BE2C (cell line): ENCODE results near the gene ITK.

Experiments used
- DNase-seq: peaks from one replicate; pipeline ENCODE4 v3.0.0-alpha.2; 2020
- H3K27me3 ChIP-seq: fragments of 250-450 bp; sonication (Bioruptor Pico); 2 replicates; pipeline ENCODE4 v1.5.1; 2020; ENCODE audit warnings: mild to moderate bottlenecking
- H3K36me3 ChIP-seq: fragments of 250-450 bp; sonication (Bioruptor Pico); 2 replicates; pipeline ENCODE4 v1.5.1; 2020; ENCODE audit warnings: mild to moderate bottlenecking
- H3K4me1 ChIP-seq: fragments of 250-450 bp; sonication (Bioruptor Pico); 2 replicates; pipeline ENCODE4 v1.5.1; 2020
- H3K4me3 ChIP-seq: 2 replicates; pipeline ENCODE4 v1.5.1; 2011; ENCODE audit warnings: low read depth, low read length
- H3K9me3 ChIP-seq: fragments of 250-450 bp; sonication (Bioruptor Pico); 2 replicates; pipeline ENCODE4 v1.5.1; 2020
- TF ChIP-seq, protein P1 (sequence below): IDR thresholded peaks from 2 replicates; pipeline ENCODE4 v1.5.1; 2012; ENCODE audit warnings: mild to moderate bottlenecking, low read depth, low read length

The ITK gene

DNA sequence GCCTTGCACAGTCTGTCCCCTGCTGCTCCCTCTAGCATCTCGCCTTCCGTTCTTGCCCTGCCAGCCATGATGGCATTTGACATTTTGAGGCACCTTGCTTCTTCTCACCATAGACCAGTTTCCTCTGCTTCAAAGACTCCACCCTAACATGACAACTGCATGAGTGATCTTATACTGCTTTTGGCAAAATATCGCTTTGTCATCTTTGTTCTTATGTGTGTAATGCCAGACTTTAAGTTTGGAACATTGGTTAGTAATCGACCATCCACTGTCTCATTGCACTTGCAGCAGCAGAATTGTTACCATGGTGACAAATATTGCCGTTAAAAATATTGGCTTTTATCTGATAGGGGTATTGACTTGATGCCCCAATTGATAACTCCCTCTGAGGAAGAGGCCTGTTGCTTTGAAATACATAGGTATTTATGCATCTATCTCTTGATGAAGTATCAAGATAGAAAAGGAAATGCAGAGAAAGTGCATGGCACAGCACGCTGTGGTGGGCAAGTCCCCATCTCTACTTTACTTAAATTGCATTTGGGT is 21.4 kb upstream of the ITK start:
- Histone ChIP-seq H3K27me3 (peaks cover 17% of the 10 kb centered on the region), H3K4me3 (no peak overlapping the region)
- TF ChIP-seq, protein P1, sequence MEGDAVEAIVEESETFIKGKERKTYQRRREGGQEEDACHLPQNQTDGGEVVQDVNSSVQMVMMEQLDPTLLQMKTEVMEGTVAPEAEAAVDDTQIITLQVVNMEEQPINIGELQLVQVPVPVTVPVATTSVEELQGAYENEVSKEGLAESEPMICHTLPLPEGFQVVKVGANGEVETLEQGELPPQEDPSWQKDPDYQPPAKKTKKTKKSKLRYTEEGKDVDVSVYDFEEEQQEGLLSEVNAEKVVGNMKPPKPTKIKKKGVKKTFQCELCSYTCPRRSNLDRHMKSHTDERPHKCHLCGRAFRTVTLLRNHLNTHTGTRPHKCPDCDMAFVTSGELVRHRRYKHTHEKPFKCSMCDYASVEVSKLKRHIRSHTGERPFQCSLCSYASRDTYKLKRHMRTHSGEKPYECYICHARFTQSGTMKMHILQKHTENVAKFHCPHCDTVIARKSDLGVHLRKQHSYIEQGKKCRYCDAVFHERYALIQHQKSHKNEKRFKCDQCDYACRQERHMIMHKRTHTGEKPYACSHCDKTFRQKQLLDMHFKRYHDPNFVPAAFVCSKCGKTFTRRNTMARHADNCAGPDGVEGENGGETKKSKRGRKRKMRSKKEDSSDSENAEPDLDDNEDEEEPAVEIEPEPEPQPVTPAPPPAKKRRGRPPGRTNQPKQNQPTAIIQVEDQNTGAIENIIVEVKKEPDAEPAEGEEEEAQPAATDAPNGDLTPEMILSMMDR, result no peak

DNA sequence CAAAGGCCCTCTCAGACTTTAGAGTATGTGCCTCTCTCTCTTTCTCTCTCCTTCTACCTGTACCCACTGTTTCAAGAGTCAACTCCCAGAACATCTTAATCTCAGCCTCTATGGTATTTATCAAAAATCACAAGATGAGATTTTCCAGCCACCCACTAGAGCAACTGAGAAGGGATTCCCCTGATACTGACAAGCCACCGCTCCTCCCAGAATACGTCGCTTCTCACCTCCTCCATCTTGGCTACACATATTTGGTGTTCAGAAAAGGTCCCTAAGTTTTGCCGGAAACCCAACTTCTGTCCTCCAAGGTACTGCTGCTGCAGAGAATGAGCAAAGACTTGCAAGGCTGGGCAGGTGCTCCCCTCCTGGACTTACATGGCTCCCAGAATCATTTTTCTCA is 20.6 kb upstream of the ITK start:
- Histone ChIP-seq H3K27me3 (peaks cover 17% of the 10 kb centered on the region), H3K4me3 (no peak overlapping the region), H3K9me3 (no peaks in the 10 kb centered on the region), H3K36me3 (no peaks in the 10 kb centered on the region), H3K4me1 (no peaks in the 10 kb centered on the region)
- TF ChIP-seq, protein P1, result no peak
- no peak for DNase-seq

More for the DNA sequence above, 21.4 kb upstream of the ITK start:
- no peaks in the 10 kb centered on the region for H3K36me3 ChIP-seq
- no peaks in the 10 kb centered on the region for H3K9me3 ChIP-seq
- H3K4me1 ChIP-seq, result no peaks in the 10 kb centered on the region
- DNase-seq, result no peak

DNA sequence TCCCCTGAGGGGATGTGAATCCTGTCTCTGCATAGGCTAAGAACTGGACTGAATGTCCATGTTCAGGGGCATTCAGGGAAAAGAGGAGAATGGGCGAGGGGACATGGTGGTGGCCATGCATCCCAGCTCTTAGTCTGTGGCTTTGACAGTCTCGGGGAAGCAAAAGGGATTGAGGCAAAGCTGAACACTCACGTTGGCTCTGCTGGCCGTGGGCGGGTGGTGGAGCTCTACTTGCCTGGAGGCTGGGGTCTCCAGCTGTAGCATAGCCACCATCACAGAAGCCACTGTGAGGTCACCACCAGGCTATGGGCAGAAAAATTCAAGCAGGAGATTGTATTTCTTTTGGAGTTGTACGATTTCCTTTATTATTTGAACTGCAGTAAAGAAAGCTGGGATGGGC is 18.6 kb upstream of the ITK start:
- Histone ChIP-seq H3K27me3 (peaks cover 17% of the 10 kb centered on the region), H3K4me1 (no peaks in the 10 kb centered on the region), H3K9me3 (no peaks in the 10 kb centered on the region), H3K36me3 (no peaks in the 10 kb centered on the region), H3K4me3 (no peak overlapping the region)
- no peak for DNase-seq
- TF ChIP-seq, protein P1, result no peak

DNA sequence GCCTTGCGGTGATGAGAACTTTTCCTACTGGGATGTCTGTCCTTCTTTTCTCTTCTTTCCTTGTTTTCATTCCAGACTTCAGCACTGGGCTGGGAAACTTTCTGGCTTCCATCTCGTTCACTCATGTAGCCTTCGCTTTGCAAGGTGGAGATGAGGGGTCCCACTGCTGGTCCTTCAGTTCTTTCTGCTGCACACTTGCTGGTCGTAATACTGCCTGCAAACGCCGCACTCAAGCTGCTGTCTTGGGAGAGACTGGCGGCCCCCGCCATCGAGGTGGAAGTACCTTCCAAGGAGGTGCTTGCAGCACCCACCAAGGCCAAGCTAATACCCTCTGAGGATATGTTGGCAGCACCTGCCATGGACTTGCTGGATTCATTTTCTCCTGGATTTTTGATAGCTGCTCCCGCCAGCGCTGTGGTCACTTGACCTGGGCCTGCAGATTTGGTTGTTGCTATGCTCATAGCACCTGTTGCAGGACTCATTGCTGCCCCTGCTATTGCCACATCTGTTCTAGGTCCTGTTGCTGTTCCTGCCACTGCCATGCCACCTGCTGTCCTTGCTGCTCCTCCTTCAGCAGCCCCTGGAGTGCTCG is 17.6 kb upstream of the ITK start:
- no peaks in the 10 kb centered on the region for H3K9me3 ChIP-seq
- H3K27me3 ChIP-seq, result peaks cover 17% of the 10 kb centered on the region
- H3K36me3 ChIP-seq, result no peaks in the 10 kb centered on the region
- TF ChIP-seq, protein P1, result no peak
- H3K4me3 ChIP-seq, result no peak overlapping the region
- no peaks in the 10 kb centered on the region for H3K4me1 ChIP-seq
- DNase-seq, result no peak

DNA sequence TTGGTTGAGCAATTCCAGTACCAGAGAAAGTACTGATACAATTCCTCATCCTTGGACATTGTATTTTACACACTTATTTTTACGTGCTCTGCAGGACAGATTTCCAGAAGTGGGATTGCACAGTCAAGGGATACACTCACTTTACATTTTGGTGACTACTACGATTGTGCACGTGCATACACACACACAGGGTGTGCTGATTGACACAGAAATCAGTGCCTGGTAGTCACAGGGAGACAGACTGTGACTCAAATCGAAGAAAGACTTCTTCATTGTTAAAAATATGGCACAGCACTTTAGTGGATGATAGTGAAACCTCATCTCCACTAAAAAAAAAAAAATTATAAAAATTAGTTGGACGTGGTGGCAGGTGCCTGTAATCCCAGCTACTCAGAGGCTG is 16.1 kb upstream of the ITK start:
- Histone ChIP-seq H3K36me3 (no peaks in the 10 kb centered on the region), H3K27me3 (peaks cover 16% of the 10 kb centered on the region), H3K4me1 (no peaks in the 10 kb centered on the region), H3K4me3 (no peak overlapping the region), H3K9me3 (no peaks in the 10 kb centered on the region)
- DNase-seq, result no peak
- TF ChIP-seq, protein P1, result no peak

DNA sequence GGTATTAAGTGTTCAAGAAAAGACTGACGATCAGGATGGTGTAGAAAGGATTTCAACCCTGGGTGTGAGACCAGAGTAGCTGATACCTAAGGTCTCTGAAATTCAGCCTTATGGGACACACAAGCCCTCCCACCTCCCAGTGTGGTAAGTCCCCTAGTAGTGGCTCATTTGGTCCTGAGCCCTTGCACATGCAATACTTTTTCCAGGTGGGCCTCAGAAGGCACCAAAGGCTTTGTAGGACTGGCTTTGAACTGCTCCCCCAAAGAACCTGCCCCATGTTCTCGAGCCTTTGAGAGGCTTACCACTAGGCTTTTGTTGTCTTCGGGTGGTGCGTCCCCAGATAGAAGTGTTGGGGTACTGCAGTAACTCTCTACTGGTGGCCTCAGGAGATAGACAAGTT is 15.4 kb upstream of the ITK start:
- Histone ChIP-seq H3K4me3 (no peak overlapping the region), H3K4me1 (no peaks in the 10 kb centered on the region), H3K27me3 (peaks cover 10% of the 10 kb centered on the region), H3K9me3 (no peaks in the 10 kb centered on the region), H3K36me3 (no peaks in the 10 kb centered on the region)
- no peak for DNase-seq
- TF ChIP-seq, protein P1, result no peak
